Transverse colon (tissue), 4 donors: ENCODE results near the gene SENP7. TPM values are rescaled to one million over a fixed set of nuclear protein-coding genes. Genes with fewer than 3 reads are reported as not detected.

Source experiments
- DNase-seq: peaks from one replicate; pipeline ENCODE4 v3.0.0-alpha.2; 2019
- H3K27ac ChIP-seq, 4 donors: fragments of 200-600 bp; sonication (generic); 2 replicates each; pipeline ENCODE4 v1.5.1; 2016 to 2018; ENCODE audit warnings: inconsistent platforms in 4 of 4
- H3K27me3 ChIP-seq: fragments of 200-600 bp; sonication (generic); 2 replicates; pipeline ENCODE4 v1.5.1; 2017; ENCODE audit warnings: inconsistent platforms
- H3K36me3 ChIP-seq, 4 donors: fragments of 200-600 bp; sonication (generic); 2 replicates each; pipeline ENCODE4 v1.5.1; 2017 to 2019; ENCODE audit warnings: inconsistent platforms in 4 of 4
- H3K4me1 ChIP-seq, 4 donors: fragments of 200-600 bp; sonication (generic); 2 replicates each; pipeline ENCODE4 v1.5.1; 2017 to 2020; ENCODE audit warnings: inconsistent platforms in 4 of 4
- H3K4me3 ChIP-seq, 4 donors: fragments of 200-600 bp; sonication (generic); 1 replicate in 1 of 4; 2 replicates in 3 of 4; pipeline versions ENCODE4 v1.5.1 to v1.6.1; 2017 to 2019; ENCODE audit warnings: inconsistent platforms in 4 of 4
- H3K9me3 ChIP-seq, 2 donors: fragments of 200-600 bp; sonication (generic); 2 replicates each; pipeline ENCODE4 v1.5.1; 2017 to 2019; ENCODE audit warnings: inconsistent platforms in 2 of 2
- CTCF ChIP-seq, 5 experiments: fragments of 200-600 bp in 3 of 5; fragments of 450-650 bp in 2 of 5; sonication (generic) in 3 of 5; IDR thresholded peaks; 1 replicate in 2 of 5; 2 replicates in 3 of 5; pipeline ENCODE4 v1.5.1; 2016 to 2017; ENCODE audit warnings: antibody characterized with exemption in 5 of 5, inconsistent platforms in 3 of 5, mild to moderate bottlenecking in 2 of 5, moderate library complexity in 1 of 5
- EP300 ChIP-seq: sonication (generic); formaldehyde crosslinking; IDR thresholded peaks from one replicate; pipeline ENCODE4 v1.6.1; 2017; ENCODE audit warnings: antibody characterized with exemption, low read depth
- POLR2A ChIP-seq: fragments of 450-650 bp; IDR thresholded peaks from one replicate; pipeline ENCODE4 v1.6.1; 2016; ENCODE audit warnings: antibody characterized with exemption, mild to moderate bottlenecking, moderate library complexity
- POLR2AphosphoS5 ChIP-seq, 3 donors: sonication (generic); formaldehyde crosslinking; IDR thresholded peaks; one replicate each; pipeline ENCODE4 v1.6.1; 2016; ENCODE audit warnings: antibody characterized with exemption in 3 of 3
- WGBS, 2 donors: methylation state at CpG; one replicate each; pipeline ENCODE4 v1.1.5; 2018; ENCODE audit warnings: low coverage in 1 of 2; 5-methylcytosine and 5-hydroxymethylcytosine counted together
- in situ Hi-C, 4 donors: fragments of 200-750 bp; cut with MboI; loops; one replicate each; pipeline versions ENCODE4 v1.15.0 to v1.15.1; 2017; ENCODE audit warnings: low sequenced_read_pairs in 3 of 4, low pct_ligation_motif_present in 1 of 4, low pct_unique_long_range_greater_than_20kb in 1 of 4
- intact Hi-C: fragments of 100-400 bp; cut with DNase I; formaldehyde crosslinking; loops from one replicate; pipeline ENCODE4 v1.15.1; 2023; ENCODE audit warnings: low total_unique reads
- total RNA-seq, 4 donors: library from RNA; depleted of rRNA; stranded (reverse); fragments of >200 nt; gene quantifications; one replicate each; pipeline ENCODE4 v1.1.0, GENCODE V29; 2016

SENP7 gene
- total RNA-seq, 4 donors from 2014 or later, result 11.9 to 26.2 (median 20.3) TPM

GRCh38 chr3:101388706-101389105, 124.3 kb downstream of the SENP7 start:
- Histone ChIP-seq H3K4me1 (peaks cover 0 to 16% (median 0%) of the 10 kb centered on the region in 4 donors), H3K27ac (no peak overlapping the region), H3K4me3 (no peak overlapping the region), H3K27me3 (no peaks in the 10 kb centered on the region), H3K36me3 (peaks cover 0 to 7% (median 0%) of the 10 kb centered on the region in 4 donors), H3K9me3 (peaks cover 4 to 10% of the 10 kb centered on the region in 2 donors)
- DNase-seq, result no peak
- intact Hi-C loops (no loop called here), in situ Hi-C loops (no loop called here)
- TF ChIP-seq CTCF (IDR thresholded peaks at IDR 0.05) (no peak), POLR2AphosphoS5 (IDR thresholded peaks at IDR 0.05) (no peak), EP300 (no peak), POLR2A (no peak)

GRCh38 chr3:101387351-101387750, 125.7 kb downstream of the SENP7 start:
- no peak for DNase-seq
- intact Hi-C loops (no loop called here), in situ Hi-C loops (no loop called here)
- Histone ChIP-seq H3K27ac (no peak overlapping the region), H3K9me3 (peaks cover 0 to 6% of the 10 kb centered on the region in 2 donors), H3K27me3 (no peaks in the 10 kb centered on the region), H3K4me3 (no peak overlapping the region), H3K36me3 (peaks cover 0 to 7% (median 0%) of the 10 kb centered on the region in 4 donors), H3K4me1 (peaks cover 0 to 23% (median 0%) of the 10 kb centered on the region in 4 donors)
- TF ChIP-seq POLR2A, result no peak
- TF ChIP-seq EP300, result no peak
- TF ChIP-seq CTCF (IDR thresholded peaks at IDR 0.05), result no peak
- no peak for TF ChIP-seq POLR2AphosphoS5 (IDR thresholded peaks at IDR 0.05)
- WGBS, 2 donors, result 100% methylated on average over 5 of the region's 5 CpGs; no CpG with 5 or more reads in 1 of the 2 donors

- in situ Hi-C loops, result no loop called here
- intact Hi-C loops, result no loop called here
- peaks cover 0 to 7% (median 0%) of the 10 kb centered on the region in 4 donors for H3K36me3 ChIP-seq
- H3K9me3 ChIP-seq, result peaks cover 0 to 6% of the 10 kb centered on the region in 2 donors
- H3K4me3 ChIP-seq, result no peak overlapping the region
- DNase-seq, result no peak
- TF ChIP-seq POLR2A, result no peak
- TF ChIP-seq CTCF (IDR thresholded peaks at IDR 0.05), result no peak
- TF ChIP-seq EP300, result no peak
- TF ChIP-seq POLR2AphosphoS5 (IDR thresholded peaks at IDR 0.05), result no peak
- no peak overlapping the region for H3K27ac ChIP-seq
- no peaks in the 10 kb centered on the region for H3K27me3 ChIP-seq
- H3K4me1 ChIP-seq, result peaks cover 0 to 15% (median 8%) of the 10 kb centered on the region in 4 donors
- 98% methylated on average over 10 of the region's 10 CpGs; no CpG with 5 or more reads in 1 of the 2 donors for WGBS, 2 donors
Measured at GRCh38 chr3:101384426-101384825, 128.6 kb downstream of the SENP7 start.

- peaks cover 0 to 2% of the 10 kb centered on the region in 2 donors for H3K9me3 ChIP-seq
- TF ChIP-seq CTCF (IDR thresholded peaks at IDR 0.05), result no peak
- TF ChIP-seq POLR2AphosphoS5 (IDR thresholded peaks at IDR 0.05), result no peak
- no peak for TF ChIP-seq EP300
- TF ChIP-seq POLR2A, result no peak
- no peak overlapping the region for H3K27ac ChIP-seq
- in situ Hi-C loops (no loop called here), intact Hi-C loops (no loop called here)
- no peaks in the 10 kb centered on the region for H3K27me3 ChIP-seq
- WGBS, 2 donors, result 100% methylated on average over 1 to 4 of the region's 4 CpGs
- no peak overlapping the region for H3K4me3 ChIP-seq
- peaks cover 0 to 6% (median 0%) of the 10 kb centered on the region in 4 donors for H3K36me3 ChIP-seq
- peaks cover 0 to 15% (median 8%) of the 10 kb centered on the region in 4 donors for H3K4me1 ChIP-seq
- DNase-seq, result no peak
Measured at GRCh38 chr3:101383656-101384055, 129.4 kb downstream of the SENP7 start.
